ENCODE measurements around the gene GHR. TPM values are rescaled to one million over a fixed set of nuclear protein-coding genes. Genes with fewer than 3 reads are reported as not detected.
"Not testable (repeated sequence)": the region's sequence is repeated elsewhere in the genome, so short reads cannot be mapped to it uniquely, and the experiment has no call there.

GHR gene
- total RNA-seq, 1 donor from 2014 or later: 2.3 TPM

DNA sequence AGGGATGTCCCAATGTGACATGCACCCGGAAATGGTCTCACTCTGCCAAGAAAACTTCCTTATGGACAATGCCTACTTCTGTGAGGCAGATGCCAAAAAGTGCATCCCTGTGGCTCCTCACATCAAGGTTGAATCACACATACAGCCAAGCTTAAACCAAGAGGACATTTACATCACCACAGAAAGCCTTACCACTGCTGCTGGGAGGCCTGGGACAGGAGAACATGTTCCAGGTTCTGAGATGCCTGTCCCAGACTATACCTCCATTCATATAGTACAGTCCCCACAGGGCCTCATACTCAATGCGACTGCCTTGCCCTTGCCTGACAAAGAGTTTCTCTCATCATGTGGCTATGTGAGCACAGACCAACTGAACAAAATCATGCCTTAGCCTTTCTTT, 295.8 kb downstream of the GHR start:
- Mint-ChIP-seq H3K9me3 (ENCODE audit: unreplicated experiment) (no peaks in the 10 kb centered on the region), H3K27me3 (ENCODE audit: low read depth, unreplicated experiment) (no peaks in the 10 kb centered on the region), H3K27ac (ENCODE audit: unreplicated experiment) (no peak overlapping the region), H3K4me1 (ENCODE audit: low read depth, unreplicated experiment) (peaks cover 7% of the 10 kb centered on the region), H3K36me3 (ENCODE audit: low read depth, unreplicated experiment) (no peaks in the 10 kb centered on the region), H3K4me3 (ENCODE audit: unreplicated experiment) (no peak overlapping the region)
- H4K20me1 ChIP-seq (ENCODE audit: insufficient read depth, low read length): no peaks in the 10 kb centered on the region
- H3K36me3 ChIP-seq (ENCODE audit: insufficient read depth, low read length): no peaks in the 10 kb centered on the region
- peaks cover 10% of the 10 kb centered on the region for H3K27me3 ChIP-seq (ENCODE audit: insufficient read depth, low read length)
- no peak overlapping the region for H3K9ac ChIP-seq (ENCODE audit: low read length)
- DNase-seq (ENCODE audit: low read depth): peak; percentile 0
- TF ChIP-seq, protein P1, sequence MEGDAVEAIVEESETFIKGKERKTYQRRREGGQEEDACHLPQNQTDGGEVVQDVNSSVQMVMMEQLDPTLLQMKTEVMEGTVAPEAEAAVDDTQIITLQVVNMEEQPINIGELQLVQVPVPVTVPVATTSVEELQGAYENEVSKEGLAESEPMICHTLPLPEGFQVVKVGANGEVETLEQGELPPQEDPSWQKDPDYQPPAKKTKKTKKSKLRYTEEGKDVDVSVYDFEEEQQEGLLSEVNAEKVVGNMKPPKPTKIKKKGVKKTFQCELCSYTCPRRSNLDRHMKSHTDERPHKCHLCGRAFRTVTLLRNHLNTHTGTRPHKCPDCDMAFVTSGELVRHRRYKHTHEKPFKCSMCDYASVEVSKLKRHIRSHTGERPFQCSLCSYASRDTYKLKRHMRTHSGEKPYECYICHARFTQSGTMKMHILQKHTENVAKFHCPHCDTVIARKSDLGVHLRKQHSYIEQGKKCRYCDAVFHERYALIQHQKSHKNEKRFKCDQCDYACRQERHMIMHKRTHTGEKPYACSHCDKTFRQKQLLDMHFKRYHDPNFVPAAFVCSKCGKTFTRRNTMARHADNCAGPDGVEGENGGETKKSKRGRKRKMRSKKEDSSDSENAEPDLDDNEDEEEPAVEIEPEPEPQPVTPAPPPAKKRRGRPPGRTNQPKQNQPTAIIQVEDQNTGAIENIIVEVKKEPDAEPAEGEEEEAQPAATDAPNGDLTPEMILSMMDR (IDR thresholded peaks at IDR 0.05; ENCODE audit: insufficient read depth, low read depth, low read length): no peak
- TF ChIP-seq EZH2 (IDR thresholded peaks at IDR 0.05; ENCODE audit: insufficient read depth, low read length): no peak
- no peaks in the 10 kb centered on the region for H3K79me2 ChIP-seq (ENCODE audit: insufficient read depth, low read length)
- H3K27ac ChIP-seq (ENCODE audit: low read depth, low read length): no peak overlapping the region
- H3K4me3 ChIP-seq (ENCODE audit: insufficient read depth, low read depth, low read length): no peak overlapping the region
- no peak for FAIRE-seq
- no peaks in the 10 kb centered on the region for H3K9me3 ChIP-seq (ENCODE audit: insufficient read depth, low read depth, low read length)
- H3K4me1 ChIP-seq (ENCODE audit: insufficient read depth, low read length): peaks cover 7% of the 10 kb centered on the region
- peak overlapping the region; percentile 38 for H3K4me2 ChIP-seq (ENCODE audit: low read length)
- H2AFZ ChIP-seq (ENCODE audit: low read depth, low read length): no peak overlapping the region

DNA sequence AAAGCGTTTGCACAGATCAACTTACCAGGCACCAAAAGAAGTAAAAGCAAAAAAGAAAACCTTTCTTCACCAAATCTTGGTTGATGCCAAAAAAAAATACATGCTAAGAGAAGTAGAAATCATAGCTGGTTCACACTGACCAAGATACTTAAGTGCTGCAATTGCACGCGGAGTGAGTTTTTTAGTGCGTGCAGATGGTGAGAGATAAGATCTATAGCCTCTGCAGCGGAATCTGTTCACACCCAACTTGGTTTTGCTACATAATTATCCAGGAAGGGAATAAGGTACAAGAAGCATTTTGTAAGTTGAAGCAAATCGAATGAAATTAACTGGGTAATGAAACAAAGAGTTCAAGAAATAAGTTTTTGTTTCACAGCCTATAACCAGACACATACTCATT, 297.0 kb downstream of the GHR start:
- FAIRE-seq (no peak), DNase-seq (ENCODE audit: low read depth) (no peak)
- H3K9ac ChIP-seq (ENCODE audit: low read length): no peak overlapping the region
- no peak for TF ChIP-seq EZH2 (IDR thresholded peaks at IDR 0.05; ENCODE audit: insufficient read depth, low read length)
- TF ChIP-seq, protein P1 (IDR thresholded peaks at IDR 0.05; ENCODE audit: insufficient read depth, low read depth, low read length): no peak
- no peaks in the 10 kb centered on the region for H3K36me3 Mint-ChIP-seq (ENCODE audit: low read depth, unreplicated experiment)
- no peaks in the 10 kb centered on the region for H3K9me3 Mint-ChIP-seq (ENCODE audit: unreplicated experiment)
- H3K4me3 Mint-ChIP-seq (ENCODE audit: unreplicated experiment): no peak overlapping the region
- H3K27me3 Mint-ChIP-seq (ENCODE audit: low read depth, unreplicated experiment): no peaks in the 10 kb centered on the region
- H3K9me3 ChIP-seq (ENCODE audit: insufficient read depth, low read depth, low read length): no peaks in the 10 kb centered on the region
- H3K27ac ChIP-seq (ENCODE audit: low read depth, low read length): no peak overlapping the region
- no peaks in the 10 kb centered on the region for H4K20me1 ChIP-seq (ENCODE audit: insufficient read depth, low read length)
- H3K4me2 ChIP-seq (ENCODE audit: low read length): no peak overlapping the region
- no peak overlapping the region for H3K4me3 ChIP-seq (ENCODE audit: insufficient read depth, low read depth, low read length)
- H3K36me3 ChIP-seq (ENCODE audit: insufficient read depth, low read length): no peaks in the 10 kb centered on the region
- H3K4me1 ChIP-seq (ENCODE audit: insufficient read depth, low read length): peaks cover 7% of the 10 kb centered on the region
- H3K27me3 ChIP-seq (ENCODE audit: insufficient read depth, low read length): peaks cover 10% of the 10 kb centered on the region
- H3K27ac Mint-ChIP-seq (ENCODE audit: unreplicated experiment): no peak overlapping the region
- H3K4me1 Mint-ChIP-seq (ENCODE audit: low read depth, unreplicated experiment): peaks cover 7% of the 10 kb centered on the region
- H2AFZ ChIP-seq (ENCODE audit: low read depth, low read length): no peak overlapping the region
- H3K79me2 ChIP-seq (ENCODE audit: insufficient read depth, low read length): no peaks in the 10 kb centered on the region

DNA sequence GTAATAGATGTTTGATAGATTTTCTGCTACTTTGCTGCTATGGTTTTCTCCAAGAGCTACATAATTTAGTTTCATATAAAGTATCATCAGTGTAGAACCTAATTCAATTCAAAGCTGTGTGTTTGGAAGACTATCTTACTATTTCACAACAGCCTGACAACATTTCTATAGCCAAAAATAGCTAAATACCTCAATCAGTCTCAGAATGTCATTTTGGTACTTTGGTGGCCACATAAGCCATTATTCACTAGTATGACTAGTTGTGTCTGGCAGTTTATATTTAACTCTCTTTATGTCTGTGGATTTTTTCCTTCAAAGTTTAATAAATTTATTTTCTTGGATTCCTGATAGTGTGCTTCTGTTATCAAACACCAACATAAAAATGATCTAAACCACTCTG, 298.2 kb downstream of the GHR start:
- peaks cover 7% of the 10 kb centered on the region for H3K27me3 Mint-ChIP-seq (ENCODE audit: low read depth, unreplicated experiment)
- H3K4me1 Mint-ChIP-seq (ENCODE audit: low read depth, unreplicated experiment): peaks cover 6% of the 10 kb centered on the region
- H3K4me2 ChIP-seq (ENCODE audit: low read length): no peak overlapping the region
- H3K36me3 Mint-ChIP-seq (ENCODE audit: low read depth, unreplicated experiment): no peaks in the 10 kb centered on the region
- H2AFZ ChIP-seq (ENCODE audit: low read depth, low read length): no peak overlapping the region
- H3K36me3 ChIP-seq (ENCODE audit: insufficient read depth, low read length): no peaks in the 10 kb centered on the region
- no peaks in the 10 kb centered on the region for H4K20me1 ChIP-seq (ENCODE audit: insufficient read depth, low read length)
- H3K4me3 Mint-ChIP-seq (ENCODE audit: unreplicated experiment): no peak overlapping the region
- no peak overlapping the region for H3K27ac Mint-ChIP-seq (ENCODE audit: unreplicated experiment)
- no peaks in the 10 kb centered on the region for H3K79me2 ChIP-seq (ENCODE audit: insufficient read depth, low read length)
- H3K27ac ChIP-seq (ENCODE audit: low read depth, low read length): no peak overlapping the region
- TF ChIP-seq EZH2 (IDR thresholded peaks at IDR 0.05; ENCODE audit: insufficient read depth, low read length): no peak
- TF ChIP-seq, protein P1 (IDR thresholded peaks at IDR 0.05; ENCODE audit: insufficient read depth, low read depth, low read length): no peak
- H3K4me1 ChIP-seq (ENCODE audit: insufficient read depth, low read length): peaks cover 7% of the 10 kb centered on the region
- H3K27me3 ChIP-seq (ENCODE audit: insufficient read depth, low read length): peaks cover 10% of the 10 kb centered on the region
- no peak for FAIRE-seq
- peak; percentile 4 for DNase-seq (ENCODE audit: low read depth)
- H3K9me3 ChIP-seq (ENCODE audit: insufficient read depth, low read depth, low read length): no peaks in the 10 kb centered on the region
- no peak overlapping the region for H3K9ac ChIP-seq (ENCODE audit: low read length)
- H3K4me3 ChIP-seq (ENCODE audit: insufficient read depth, low read depth, low read length): no peak overlapping the region
- no peaks in the 10 kb centered on the region for H3K9me3 Mint-ChIP-seq (ENCODE audit: unreplicated experiment)

DNA sequence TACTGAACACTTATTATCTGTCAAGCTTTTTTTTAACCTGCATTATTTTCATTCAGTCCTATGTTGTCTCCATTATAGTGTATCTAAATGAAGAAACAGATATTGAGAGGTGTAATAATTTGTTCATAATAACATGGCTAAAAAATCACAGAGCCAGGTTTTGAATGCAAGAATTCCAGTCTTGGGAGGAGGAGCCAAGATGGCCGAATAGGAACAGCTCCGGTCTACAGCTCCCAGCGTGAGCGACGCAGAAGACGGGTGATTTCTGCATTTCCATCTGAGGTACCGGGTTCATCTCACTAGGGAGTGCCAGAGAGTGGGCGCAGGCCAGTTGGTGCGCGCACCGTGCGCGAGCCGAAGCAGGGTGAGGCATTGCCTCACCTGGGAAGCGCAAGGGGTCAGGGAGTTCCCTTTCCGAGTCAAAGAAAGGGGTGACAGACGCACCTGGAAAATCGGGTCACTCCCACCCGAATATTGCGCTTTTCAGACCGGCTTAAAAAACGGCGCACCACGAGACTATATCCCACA, 311.4 kb downstream of the GHR start:
- H3K4me1 ChIP-seq (ENCODE audit: insufficient read depth, low read length); H4K20me1 ChIP-seq (ENCODE audit: insufficient read depth, low read length); H3K79me2 ChIP-seq (ENCODE audit: insufficient read depth, low read length); H3K4me2 ChIP-seq (ENCODE audit: low read length); H3K36me3 Mint-ChIP-seq (ENCODE audit: low read depth, unreplicated experiment); DNase-seq (ENCODE audit: low read depth); H3K27ac ChIP-seq (ENCODE audit: low read depth, low read length); H3K27me3 ChIP-seq (ENCODE audit: insufficient read depth, low read length); H3K27me3 Mint-ChIP-seq (ENCODE audit: low read depth, unreplicated experiment); H2AFZ ChIP-seq (ENCODE audit: low read depth, low read length); H3K4me1 Mint-ChIP-seq (ENCODE audit: low read depth, unreplicated experiment); H3K9me3 Mint-ChIP-seq (ENCODE audit: unreplicated experiment); H3K36me3 ChIP-seq (ENCODE audit: insufficient read depth, low read length); FAIRE-seq; H3K4me3 ChIP-seq (ENCODE audit: insufficient read depth, low read depth, low read length); H3K27ac Mint-ChIP-seq (ENCODE audit: unreplicated experiment); H3K4me3 Mint-ChIP-seq (ENCODE audit: unreplicated experiment); H3K9ac ChIP-seq (ENCODE audit: low read length); H3K9me3 ChIP-seq (ENCODE audit: insufficient read depth, low read depth, low read length): not testable (repeated sequence)
